Fibroblast of villous mesenchyme (primary cell): Measurements from ENCODE around the gene FAM120B. TPM values are rescaled to one million over a fixed set of nuclear protein-coding genes. Genes with fewer than 3 reads are reported as not detected.
A peak's percentile ranks its signal among the peaks of the same experiment; 100 is the strongest.

ENCODE experiments used
- DNase-seq: peaks from one replicate; pipeline ENCODE4 v3.0.0-alpha.2; 2010; ENCODE audit warnings: low read depth
- H3K4me3 ChIP-seq: 2 replicates; pipeline ENCODE4 v1.5.1; 2011; ENCODE audit warnings: low read depth, mild to moderate bottlenecking, low read length
- CTCF ChIP-seq: IDR thresholded peaks from 2 replicates; pipeline ENCODE4 v1.5.1; 2012; ENCODE audit warnings: low read depth, mild to moderate bottlenecking, low read length; ENCODE audit not compliant: insufficient read depth
- total RNA-seq: library from RNA; depleted of rRNA; stranded (reverse); fragments of >200 nt; gene quantifications from 2 replicates; pipeline ENCODE4 v1.2.3, GENCODE V29; 2012

The FAM120B gene
- total RNA-seq, 1 donor: 17.3 TPM

- DNase-seq: no peak
- no peak for TF ChIP-seq CTCF
Observed at GRCh38 chr6:170283212-170284081, 23.1 kb upstream of the FAM120B start.

GRCh38 chr6:170284126-170284773 lies 22.3 kb upstream of the FAM120B start:
- H3K4me3 ChIP-seq: no peak overlapping the region
- no peak for TF ChIP-seq CTCF
- no peak for DNase-seq

More at GRCh38 chr6:170283212-170284081, 23.1 kb upstream of the FAM120B start:
- H3K4me3 ChIP-seq: no peak overlapping the region

GRCh38 chr6:170284866-170285469 lies 21.6 kb upstream of the FAM120B start:
- DNase-seq: no peak
- no peak for TF ChIP-seq CTCF
- H3K4me3 ChIP-seq: no peak overlapping the region

GRCh38 chr6:170285482-170285881 lies 21.1 kb upstream of the FAM120B start:
- no peak for TF ChIP-seq CTCF
- DNase-seq: no peak
- H3K4me3 ChIP-seq: no peak overlapping the region

GRCh38 chr6:170286246-170286933 lies 20.2 kb upstream of the FAM120B start:
- H3K4me3 ChIP-seq: no peak overlapping the region
- peak; percentile 40 for DNase-seq
- TF ChIP-seq CTCF: no peak

GRCh38 chr6:170286934-170287265 lies 19.7 kb upstream of the FAM120B start:
- H3K4me3 ChIP-seq: no peak overlapping the region
- DNase-seq: no peak
- TF ChIP-seq CTCF: no peak
